ENCODE data around the gene PICALM. TPM values are rescaled to one million over a fixed set of nuclear protein-coding genes. Genes with fewer than 3 reads are reported as not detected.

PICALM gene
- total and polyA plus RNA-seq, 2 of the 4 experiments (the other 2 are of a cell fraction) = 235 to 453 TPM

- Histone ChIP-seq H3K9me1 (ENCODE audit: insufficient read depth, low read length) (peaks cover 6% of the 10 kb centered on the region), H2AK9ac (replicated peaks; ENCODE audit: low read depth, low read length, poor library complexity) (no peak overlapping the region), H2AK5ac (ENCODE audit: low read depth, low read length) (no peak overlapping the region), H3K27me3 (ENCODE audit: control insufficient read depth, insufficient read depth, low read length) (no peaks in the 10 kb centered on the region), H2AFZ (replicated peaks; ENCODE audit: low read length, poor library complexity) (no peak overlapping the region), H3K4ac (ENCODE audit: low read depth, low read length) (0 out of 2 replicates have a peak overlapping the region, but pooled peaks have one; percentile 14), H3K4me3 (ENCODE audit: insufficient read depth, low read depth, low read length) (no peak overlapping the region), H4K5ac (ENCODE audit: low read depth, low read length) (no peak overlapping the region), H4K91ac (ENCODE audit: insufficient read depth, low read depth, low read length) (no peak overlapping the region), H3K9me3 (ENCODE audit: control insufficient read depth, insufficient read depth, low read length) (no peaks in the 10 kb centered on the region), H3K23ac (ENCODE audit: low read depth, low read length) (peak overlapping the region; percentile 13; the same call in 1 of the 2 replicates), H2BK5ac (ENCODE audit: low read depth, low read length, poor library complexity, severe bottlenecking) (no peak overlapping the region), H4K8ac (ENCODE audit: low read depth in 2 of 2, low read length in 2 of 2) (no peak overlapping the region), H3K27ac (ENCODE audit: insufficient read depth, low read length) (no peak overlapping the region), H3K56ac (ENCODE audit: extremely low read depth, insufficient read depth, low read length) (no peak overlapping the region), H3K18ac (ENCODE audit: low read depth, low read length) (no peak overlapping the region), H2BK20ac (ENCODE audit: low read depth, low read length) (no peak overlapping the region), H2BK15ac (ENCODE audit: low read depth, low read length) (0 out of 3 replicates have a peak overlapping the region, but pooled peaks have one; percentile 18), H3K14ac (replicated peaks; ENCODE audit: low read depth, low read length) (peak overlapping the region; percentile 72; the same call in 1 of the 2 replicates), H4K20me1 (ENCODE audit: insufficient read depth, low read length) (no peaks in the 10 kb centered on the region), H3K4me2 (ENCODE audit: low read depth, low read length) (no peak overlapping the region; the same call in 1 of the 2 replicates), H3K79me1 (ENCODE audit: low read depth in 1 of 2, low read length in 2 of 2) (peaks cover 0 to 2% of the 10 kb centered on the region in 2 experiments; a peak in 1 of 4 replicates), H3K4me1 (ENCODE audit: control insufficient read depth, insufficient read depth, low read length) (peaks cover 3% of the 10 kb centered on the region; the same call in 1 of the 2 replicates), H2BK120ac (ENCODE audit: low read depth, low read length) (no peak overlapping the region), H3K9ac (ENCODE audit: low read depth, low read length) (no peak overlapping the region), H3K36me3 (ENCODE audit: control insufficient read depth, insufficient read depth, low read length) (no peaks in the 10 kb centered on the region)
- ChIA-PET CTCF (no interaction called here), POLR2A (ENCODE audit: unreplicated experiment) (no interaction called here)
- BruUV-seq (replicated peaks) = no TSS peak
- WGBS, 2 experiments (ENCODE audit: extremely low coverage in 2 of 2, insufficient read length in 1 of 2) = no CpG with 5 or more reads among the region's 4 CpGs
- in situ Hi-C loops (cut with MboI; ENCODE audit: low sequenced_read_pairs) = no loop called here
- dilution Hi-C loops (cut with HindIII; ENCODE audit: low sequenced_read_pairs, unreplicated experiment) = no loop called here
- peak; percentile 71 for DNase-seq
- intact Hi-C loops (cut with micrococcal nuclease) = no loop called here
- TF ChIP-seq BHLHE40 (IDR thresholded peaks at IDR 0.05; ENCODE audit: low read depth, low read length) (no peak), CEBPB (IDR thresholded peaks at IDR 0.05; ENCODE audit: low read depth, low read length) (peak; percentile 83), RAD21 (IDR thresholded peaks at IDR 0.05; ENCODE audit: low read length) (no peak), CHD1 (IDR thresholded peaks at IDR 0.05; ENCODE audit: low read depth, low read length) (no peak), USF2 (IDR thresholded peaks at IDR 0.05; ENCODE audit: low read depth, low read length) (peak; percentile 6; the same call in 1 of the 2 replicates), FOS (IDR thresholded peaks at IDR 0.05; ENCODE audit: low read depth, low read length) (peak; percentile 19; the same call in 1 of the 2 replicates)
- no peak for ATAC-seq (ENCODE audit: low read depth)
Measured at GRCh38 chr11:86099874-86100273, 31.0 kb upstream of the PICALM start.

Data from IMR-90 (cell line).